ENCODE results near the gene NATD1. TPM values are rescaled to one million over a fixed set of nuclear protein-coding genes. Genes with fewer than 3 reads are reported as not detected.
A peak's percentile ranks its signal among the peaks of the same experiment; 100 is the strongest.

The NATD1 gene
- total RNA-seq, 1 donor from 2014 or later, result 19.1 TPM

- DNase-seq, result no peak
- ATAC-seq (ENCODE audit: poor library complexity), result peak; percentile 2
- intact Hi-C loops (cut with DNase I), result loop anchor here (10.0 kb wide), 1 partner anchor 89 kb away; no protein-coding TSS in a partner anchor
These were observed 634 bp upstream of the NATD1 start for GRCh38 chr17:21253646-21254441.

GRCh38 chr17:21252289-21252795 lies 868 bp downstream of the NATD1 start:
- intact Hi-C loops (cut with DNase I), result loop anchor here (10.0 kb wide), 1 partner anchor 88 kb away; no protein-coding TSS in a partner anchor
- ATAC-seq (ENCODE audit: poor library complexity) (no peak), DNase-seq (no peak)

GRCh38 chr17:21251337-21252010 lies 1.7 kb downstream of the NATD1 start:
- no peak for ATAC-seq (ENCODE audit: poor library complexity)
- intact Hi-C loops (cut with DNase I), result loop anchor here (2.0 to 10.0 kb wide), 2 partner anchors 87 to 125 kb away; partner anchors contain the start of gene DHRS7B
- no peak for DNase-seq

GRCh38 chr17:21250854-21251253 lies 2.4 kb downstream of the NATD1 start:
- no peak for ATAC-seq (ENCODE audit: poor library complexity)
- DNase-seq, result no peak
- intact Hi-C loops (cut with DNase I), result loop anchor here (2.0 to 10.0 kb wide), 2 partner anchors 86 to 124 kb away; partner anchors contain the start of gene DHRS7B

- ATAC-seq (ENCODE audit: poor library complexity), result no peak
- intact Hi-C loops (cut with DNase I), result loop anchor here (2.0 to 10.0 kb wide), 2 partner anchors 85 to 123 kb away; partner anchors contain the start of gene DHRS7B
- no peak for DNase-seq
These were observed 3.1 kb downstream of the NATD1 start for GRCh38 chr17:21249920-21250703.

- DNase-seq (no peak), ATAC-seq (ENCODE audit: poor library complexity) (no peak)
- intact Hi-C loops (cut with DNase I), result no loop called here
These were observed 4.0 kb downstream of the NATD1 start for GRCh38 chr17:21249086-21249795.

- intact Hi-C loops (cut with DNase I), result no loop called here
- DNase-seq (no peak), ATAC-seq (ENCODE audit: poor library complexity) (peak; percentile 55)
These were observed 4.7 kb downstream of the NATD1 start for GRCh38 chr17:21248500-21248899.

GRCh38 chr17:21247552-21248258 lies 5.5 kb downstream of the NATD1 start:
- intact Hi-C loops (cut with DNase I), result no loop called here
- DNase-seq (no peak), ATAC-seq (ENCODE audit: poor library complexity) (no peak)

- ATAC-seq (ENCODE audit: poor library complexity) (no peak), DNase-seq (no peak)
- intact Hi-C loops (cut with DNase I), result no loop called here
These were observed 6.5 kb downstream of the NATD1 start for GRCh38 chr17:21246698-21247097.

- DNase-seq (peak; percentile 56), ATAC-seq (ENCODE audit: poor library complexity) (peak; percentile 48)
- intact Hi-C loops (cut with DNase I), result no loop called here
These were observed 7.5 kb downstream of the NATD1 start for GRCh38 chr17:21245639-21246084.

- ATAC-seq (ENCODE audit: poor library complexity) (no peak), DNase-seq (no peak)
- intact Hi-C loops (cut with DNase I), result no loop called here
These were observed 9.5 kb downstream of the NATD1 start for GRCh38 chr17:21243516-21244303.

GRCh38 chr17:21242780-21243515 lies 10.3 kb downstream of the NATD1 start:
- peak; percentile 72 for DNase-seq
- ATAC-seq (ENCODE audit: poor library complexity), result peak; percentile 79
- intact Hi-C loops (cut with DNase I), result no loop called here

- DNase-seq (no peak), ATAC-seq (ENCODE audit: poor library complexity) (no peak)
- intact Hi-C loops (cut with DNase I), result no loop called here
These were observed 11.0 kb downstream of the NATD1 start for GRCh38 chr17:21242026-21242697.

GRCh38 chr17:21241564-21241963 lies 11.6 kb downstream of the NATD1 start:
- ATAC-seq (ENCODE audit: poor library complexity) (no peak), DNase-seq (no peak)
- intact Hi-C loops (cut with DNase I), result loop anchor here (2.0 kb wide), 1 partner anchor 21 kb away; no protein-coding TSS in a partner anchor

- ATAC-seq (ENCODE audit: poor library complexity) (no peak), DNase-seq (no peak)
- intact Hi-C loops (cut with DNase I), result loop anchor here (2.0 kb wide), 1 partner anchor 20 kb away; no protein-coding TSS in a partner anchor
These were observed 12.7 kb downstream of the NATD1 start for GRCh38 chr17:21240369-21241055.
